GM23338 (cell line): ENCODE measurements around the gene TSPOAP1. TPM values are rescaled to one million over a fixed set of nuclear protein-coding genes. Genes with fewer than 3 reads are reported as not detected.

Source experiments
- ATAC-seq: fragments of 200-7000 bp; cut with Tn5 transposase; 3 replicates; pipeline ENCODE4 v1.9.1; 2020
- DNase-seq: peaks from one replicate; pipeline ENCODE4 v3.0.0-alpha.2; 2015; ENCODE audit warnings: low spot score
- H2AFZ ChIP-seq: fragments of 200-600 bp; sonication (generic); 2 replicates; pipeline ENCODE4 v1.8.0; 2016; ENCODE audit warnings: antibody characterized with exemption, mild to moderate bottlenecking, moderate library complexity
- H3F3A ChIP-seq: fragments of 200-600 bp; sonication (generic); replicated peaks from 2 replicates; pipeline ENCODE4 v1.8.0; 2017; ENCODE audit warnings: antibody characterized with exemption, mixed run types, low read depth
- H3K27ac ChIP-seq: fragments of 200-600 bp; sonication (generic); 2 replicates; pipeline ENCODE4 v1.6.1; 2016; ENCODE audit warnings: low read depth
- H3K27me3 ChIP-seq: fragments of 200-600 bp; sonication (generic); 2 replicates; pipeline ENCODE4 v1.8.0; 2016; ENCODE audit warnings: mild to moderate bottlenecking, mixed run types, moderate library complexity; ENCODE audit not compliant: insufficient read depth
- H3K36me3 ChIP-seq: fragments of 200-600 bp; sonication (generic); 2 replicates; pipeline ENCODE4 v1.8.0; 2016; ENCODE audit warnings: mild to moderate bottlenecking; ENCODE audit not compliant: insufficient read depth
- H3K4me1 ChIP-seq: fragments of 200-600 bp; sonication (generic); 2 replicates; pipeline ENCODE4 v1.8.0; 2016; ENCODE audit warnings: mild to moderate bottlenecking, moderate library complexity; ENCODE audit not compliant: insufficient read depth
- H3K4me2 ChIP-seq: fragments of 200-600 bp; sonication (generic); 2 replicates; pipeline ENCODE4 v1.7.1; 2017; ENCODE audit warnings: mixed run types
- H3K4me3 ChIP-seq: fragments of 200-600 bp; sonication (generic); 2 replicates; pipeline ENCODE4 v1.6.1; 2016; ENCODE audit warnings: mixed run types
- H3K79me2 ChIP-seq: fragments of 200-600 bp; sonication (generic); replicated peaks from 2 replicates; pipeline ENCODE4 v1.8.0; 2017; ENCODE audit warnings: mild to moderate bottlenecking; ENCODE audit not compliant: insufficient read depth
- H3K9me2 ChIP-seq: fragments of 200-600 bp; sonication (generic); 2 replicates; pipeline ENCODE4 v1.8.0; 2017; ENCODE audit not compliant: insufficient read depth
- H4K20me1 ChIP-seq: fragments of 200-600 bp; sonication (generic); replicated peaks from 2 replicates; pipeline ENCODE4 v1.8.0; 2017; ENCODE audit warnings: mild to moderate bottlenecking; ENCODE audit not compliant: insufficient read depth
- H3K27ac Mint-ChIP-seq: 2 replicates; pipeline ENCODE4 v1.8.0; 2020; ENCODE audit warnings: inconsistent platforms, mild to moderate bottlenecking, moderate library complexity, mixed read lengths
- H3K27me3 Mint-ChIP-seq: 3 replicates; pipeline ENCODE4 v1.8.0; 2022; ENCODE audit warnings: low read depth, mild to moderate bottlenecking, moderate library complexity, mixed read lengths, inconsistent platforms; ENCODE audit not compliant: insufficient read depth, poor library complexity
- H3K36me3 Mint-ChIP-seq: 3 replicates; pipeline ENCODE4 v1.8.0; 2021; ENCODE audit warnings: low read depth, mild to moderate bottlenecking, inconsistent platforms, moderate library complexity, mixed read lengths
- H3K4me1 Mint-ChIP-seq: 3 replicates; pipeline ENCODE4 v1.8.0; 2020; ENCODE audit warnings: mild to moderate bottlenecking, inconsistent platforms, mixed read lengths
- H3K4me3 Mint-ChIP-seq: 3 replicates; pipeline ENCODE4 v1.8.0; 2021; ENCODE audit warnings: moderate library complexity, mild to moderate bottlenecking, inconsistent platforms, mixed read lengths
- H3K9me3 Mint-ChIP-seq: 3 replicates; pipeline ENCODE4 v1.8.0; 2020; ENCODE audit warnings: moderate library complexity, mild to moderate bottlenecking, inconsistent platforms, mixed read lengths
- EZH2 ChIP-seq: fragments of 200-600 bp; sonication (generic); IDR thresholded peaks from one replicate; pipeline ENCODE4 v1.8.0; 2017; ENCODE audit warnings: antibody characterized with exemption, mild to moderate bottlenecking, low read depth; ENCODE audit not compliant: unreplicated experiment
- EZH2phosphoT487 ChIP-seq: fragments of 200-600 bp; sonication (generic); IDR thresholded peaks from one replicate; pipeline ENCODE4 v1.8.1; 2018; ENCODE audit warnings: antibody characterized with exemption; ENCODE audit not compliant: unreplicated experiment
- NANOG ChIP-seq: IDR thresholded peaks from 2 replicates; pipeline ENCODE4 v1.6.1; 2016; ENCODE audit warnings: antibody characterized with exemption, borderline replicate concordance
- POLR2AphosphoS5 ChIP-seq: IDR thresholded peaks from 2 replicates; pipeline ENCODE4 v1.6.1; 2016; ENCODE audit warnings: antibody characterized with exemption, low read depth
- STAT1 ChIP-seq: IDR thresholded peaks from one replicate; pipeline ENCODE4 v1.6.1; 2016; ENCODE audit warnings: antibody characterized with exemption; ENCODE audit not compliant: unreplicated experiment
- ZNF331 ChIP-seq: fragments of 250-450 bp; sonication (Bioruptor Pico); IDR thresholded peaks from 2 replicates; pipeline ENCODE4 v1.5.0; 2020; ENCODE audit warnings: low read depth, mild to moderate bottlenecking, moderate library complexity
- polyA plus RNA-seq: library from polyadenylated mRNA; unstranded; fragments of >200 nt; fragmentation: Nextera tagmentation; extraction: Ambion mirVana; gene quantifications from 2 replicates; pipeline ENCODE4 v1.2.1, GENCODE V29; 2016
- total RNA-seq: library from RNA; depleted of rRNA; stranded (reverse); fragments of >200 nt; shearing (Covaris generic); gene quantifications from 2 replicates; pipeline ENCODE4 v1.2.3, GENCODE V29; 2014
- TF ChIP-seq, protein P1 (sequence below): IDR thresholded peaks from one replicate; pipeline ENCODE4 v1.6.1; 2018; ENCODE audit warnings: antibody characterized with exemption; ENCODE audit not compliant: unreplicated experiment
- TF ChIP-seq, protein P2 (sequence below): IDR thresholded peaks from 2 replicates; pipeline ENCODE4 v1.6.1; 2016; ENCODE audit warnings: antibody characterized with exemption
- TF ChIP-seq, protein P3 (sequence below), 2 experiments: fragments of 200-600 bp in 1 of 2; sonication (generic) in 1 of 2; conservative IDR thresholded peaks; 2 replicates each; pipeline versions ENCODE4 v1.5.1 to v1.6.1; 2016 to 2017; ENCODE audit warnings: antibody characterized with exemption in 2 of 2, low read depth in 2 of 2, mild to moderate bottlenecking in 2 of 2, moderate library complexity in 1 of 2

The TSPOAP1 gene
- total and polyA plus RNA-seq, 2 experiments from 2014 or later = 7.3 to 11.8 TPM

DNA sequence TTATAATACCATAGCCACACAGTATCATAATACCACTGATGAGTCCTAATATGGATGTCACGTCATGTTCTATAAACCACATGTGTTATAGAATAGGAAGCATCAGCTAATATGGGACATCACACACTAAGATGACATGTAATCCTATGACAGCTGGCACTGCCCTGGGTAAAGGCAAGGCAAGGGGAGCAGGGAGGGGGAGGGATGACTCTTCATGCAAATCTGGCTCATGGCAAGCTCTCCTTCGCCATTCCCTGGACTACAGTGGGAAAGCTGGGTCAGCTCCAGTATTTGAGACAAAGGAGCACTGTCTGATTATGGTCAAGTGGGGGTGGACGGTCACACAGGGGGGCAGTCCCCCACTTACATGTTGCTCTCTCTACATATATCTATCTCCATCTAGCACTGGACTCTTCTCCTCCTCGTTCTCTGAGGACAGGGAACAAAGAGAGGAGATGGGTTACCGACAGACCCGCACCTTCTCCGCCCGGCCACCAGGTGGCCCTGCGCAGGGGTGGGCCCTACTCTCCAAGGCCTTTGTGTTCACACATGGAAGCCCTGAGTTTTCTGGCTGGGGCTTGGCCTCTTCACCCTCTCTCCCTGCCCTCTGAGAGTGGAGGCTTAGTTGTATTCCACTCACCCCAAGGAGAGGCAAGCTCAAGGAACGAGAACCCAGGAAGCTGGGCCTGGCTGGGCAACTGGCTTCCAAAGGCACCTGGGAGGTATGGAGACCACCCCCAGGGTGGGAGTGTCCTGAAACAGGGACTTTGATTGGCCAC lies 24.4 kb downstream of the TSPOAP1 start (continued):
- TF ChIP-seq, protein P1, sequence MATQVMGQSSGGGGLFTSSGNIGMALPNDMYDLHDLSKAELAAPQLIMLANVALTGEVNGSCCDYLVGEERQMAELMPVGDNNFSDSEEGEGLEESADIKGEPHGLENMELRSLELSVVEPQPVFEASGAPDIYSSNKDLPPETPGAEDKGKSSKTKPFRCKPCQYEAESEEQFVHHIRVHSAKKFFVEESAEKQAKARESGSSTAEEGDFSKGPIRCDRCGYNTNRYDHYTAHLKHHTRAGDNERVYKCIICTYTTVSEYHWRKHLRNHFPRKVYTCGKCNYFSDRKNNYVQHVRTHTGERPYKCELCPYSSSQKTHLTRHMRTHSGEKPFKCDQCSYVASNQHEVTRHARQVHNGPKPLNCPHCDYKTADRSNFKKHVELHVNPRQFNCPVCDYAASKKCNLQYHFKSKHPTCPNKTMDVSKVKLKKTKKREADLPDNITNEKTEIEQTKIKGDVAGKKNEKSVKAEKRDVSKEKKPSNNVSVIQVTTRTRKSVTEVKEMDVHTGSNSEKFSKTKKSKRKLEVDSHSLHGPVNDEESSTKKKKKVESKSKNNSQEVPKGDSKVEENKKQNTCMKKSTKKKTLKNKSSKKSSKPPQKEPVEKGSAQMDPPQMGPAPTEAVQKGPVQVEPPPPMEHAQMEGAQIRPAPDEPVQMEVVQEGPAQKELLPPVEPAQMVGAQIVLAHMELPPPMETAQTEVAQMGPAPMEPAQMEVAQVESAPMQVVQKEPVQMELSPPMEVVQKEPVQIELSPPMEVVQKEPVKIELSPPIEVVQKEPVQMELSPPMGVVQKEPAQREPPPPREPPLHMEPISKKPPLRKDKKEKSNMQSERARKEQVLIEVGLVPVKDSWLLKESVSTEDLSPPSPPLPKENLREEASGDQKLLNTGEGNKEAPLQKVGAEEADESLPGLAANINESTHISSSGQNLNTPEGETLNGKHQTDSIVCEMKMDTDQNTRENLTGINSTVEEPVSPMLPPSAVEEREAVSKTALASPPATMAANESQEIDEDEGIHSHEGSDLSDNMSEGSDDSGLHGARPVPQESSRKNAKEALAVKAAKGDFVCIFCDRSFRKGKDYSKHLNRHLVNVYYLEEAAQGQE = no peak
- TF ChIP-seq, protein P2, sequence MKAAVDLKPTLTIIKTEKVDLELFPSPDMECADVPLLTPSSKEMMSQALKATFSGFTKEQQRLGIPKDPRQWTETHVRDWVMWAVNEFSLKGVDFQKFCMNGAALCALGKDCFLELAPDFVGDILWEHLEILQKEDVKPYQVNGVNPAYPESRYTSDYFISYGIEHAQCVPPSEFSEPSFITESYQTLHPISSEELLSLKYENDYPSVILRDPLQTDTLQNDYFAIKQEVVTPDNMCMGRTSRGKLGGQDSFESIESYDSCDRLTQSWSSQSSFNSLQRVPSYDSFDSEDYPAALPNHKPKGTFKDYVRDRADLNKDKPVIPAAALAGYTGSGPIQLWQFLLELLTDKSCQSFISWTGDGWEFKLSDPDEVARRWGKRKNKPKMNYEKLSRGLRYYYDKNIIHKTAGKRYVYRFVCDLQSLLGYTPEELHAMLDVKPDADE = no peak
- TF ChIP-seq ZNF331 (CRISPR knock-in tag) (no peak), STAT1 (no peak)

GRCh38 chr17:58302919-58303585 lies 25.5 kb downstream of the TSPOAP1 start:
- Histone ChIP-seq H3F3A (no peaks in the 10 kb centered on the region), H3K4me1 (peaks cover 13% of the 10 kb centered on the region), H3K27ac (no peak overlapping the region), H2AFZ (no peak overlapping the region), H3K9me2 (no peaks in the 10 kb centered on the region), H3K27me3 (no peaks in the 10 kb centered on the region), H3K36me3 (no peaks in the 10 kb centered on the region), H3K79me2 (no peaks in the 10 kb centered on the region), H4K20me1 (no peaks in the 10 kb centered on the region), H3K4me2 (no peak overlapping the region), H3K4me3 (no peak overlapping the region)
- no peaks in the 10 kb centered on the region for H3K36me3 Mint-ChIP-seq
- TF ChIP-seq NANOG (no peak), POLR2AphosphoS5 (no peak), EZH2 (no peak), EZH2phosphoT487 (no peak)
- TF ChIP-seq, protein P3, sequence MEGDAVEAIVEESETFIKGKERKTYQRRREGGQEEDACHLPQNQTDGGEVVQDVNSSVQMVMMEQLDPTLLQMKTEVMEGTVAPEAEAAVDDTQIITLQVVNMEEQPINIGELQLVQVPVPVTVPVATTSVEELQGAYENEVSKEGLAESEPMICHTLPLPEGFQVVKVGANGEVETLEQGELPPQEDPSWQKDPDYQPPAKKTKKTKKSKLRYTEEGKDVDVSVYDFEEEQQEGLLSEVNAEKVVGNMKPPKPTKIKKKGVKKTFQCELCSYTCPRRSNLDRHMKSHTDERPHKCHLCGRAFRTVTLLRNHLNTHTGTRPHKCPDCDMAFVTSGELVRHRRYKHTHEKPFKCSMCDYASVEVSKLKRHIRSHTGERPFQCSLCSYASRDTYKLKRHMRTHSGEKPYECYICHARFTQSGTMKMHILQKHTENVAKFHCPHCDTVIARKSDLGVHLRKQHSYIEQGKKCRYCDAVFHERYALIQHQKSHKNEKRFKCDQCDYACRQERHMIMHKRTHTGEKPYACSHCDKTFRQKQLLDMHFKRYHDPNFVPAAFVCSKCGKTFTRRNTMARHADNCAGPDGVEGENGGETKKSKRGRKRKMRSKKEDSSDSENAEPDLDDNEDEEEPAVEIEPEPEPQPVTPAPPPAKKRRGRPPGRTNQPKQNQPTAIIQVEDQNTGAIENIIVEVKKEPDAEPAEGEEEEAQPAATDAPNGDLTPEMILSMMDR (conservative IDR thresholded peaks at IDR 0.05; ENCODE audit: low read depth in 2 of 2) = no peak
- H3K9me3 Mint-ChIP-seq = no peaks in the 10 kb centered on the region
- H3K27me3 Mint-ChIP-seq = peaks cover 7% of the 10 kb centered on the region
- H3K27ac Mint-ChIP-seq = no peak overlapping the region
- ATAC-seq = peak; percentile 30
- no peak for DNase-seq
- no peak overlapping the region for H3K4me3 Mint-ChIP-seq
- H3K4me1 Mint-ChIP-seq = peaks cover 28% of the 10 kb centered on the region
